Muscle of leg (tissue), 11 donors: ENCODE data around the gene MICAL2. TPM values are rescaled to one million over a fixed set of nuclear protein-coding genes. Genes with fewer than 3 reads are reported as not detected.

Experiments used
- DNase-seq: peaks from one replicate; pipeline ENCODE4 v3.0.0; 2013
- H3K27ac ChIP-seq: one replicate; pipeline ENCODE4 v1.5.1; 2013; ENCODE audit warnings: mild to moderate bottlenecking, low read length, control low read depth
- H3K27me3 ChIP-seq: one replicate; pipeline ENCODE4 v1.6.1; 2013; ENCODE audit warnings: low read length; ENCODE audit not compliant: control insufficient read depth, insufficient read depth
- H3K36me3 ChIP-seq: one replicate; pipeline ENCODE4 v1.6.1; 2013; ENCODE audit warnings: low read length; ENCODE audit not compliant: control insufficient read depth, insufficient read depth
- H3K4me1 ChIP-seq: one replicate; pipeline ENCODE4 v1.6.1; 2013; ENCODE audit warnings: low read length; ENCODE audit not compliant: control insufficient read depth, insufficient read depth
- H3K4me3 ChIP-seq: one replicate; pipeline ENCODE4 v1.5.1; 2013; ENCODE audit warnings: low read length, control low read depth
- H3K9me3 ChIP-seq: replicated peaks from 2 replicates; pipeline ENCODE4 v1.6.1; 2013; ENCODE audit warnings: low read depth, low read length; ENCODE audit not compliant: control insufficient read depth
- WGBS: methylation state at CpG from one replicate; pipeline ENCODE4 v1.1.5; 2013; ENCODE audit warnings: missing lambda C conversion rate; ENCODE audit not compliant: insufficient coverage; 5-methylcytosine and 5-hydroxymethylcytosine counted together
- polyA plus RNA-seq, 8 donors: library from polyadenylated mRNA; unstranded; fragments of 120-200 nt; gene quantifications; one replicate each; pipeline versions ENCODE4 v1.2.1 to v1.2.3, GENCODE V29; 2013; ENCODE audit warnings: inconsistent platforms in 1 of 8, low replicate concordance in 1 of 8; ENCODE audit not compliant: insufficient read length in 8 of 8, insufficient read depth in 1 of 8
- total RNA-seq: library from RNA; stranded (reverse); fragments of 120-200 nt; gene quantifications from one replicate; pipeline ENCODE4 v1.2.4, GENCODE V29; 2013

Gene MICAL2
- total and polyA plus RNA-seq, 9 donors, result 12.9 to 31.7 (median 21.8) TPM

GRCh38 chr11:12274558-12275197, 164.3 kb downstream of the MICAL2 start:
- Histone ChIP-seq H3K27ac (no peak overlapping the region), H3K27me3 (peaks cover 2% of the 10 kb centered on the region), H3K4me3 (no peak overlapping the region), H3K9me3 (no peaks in the 10 kb centered on the region), H3K4me1 (peaks cover 12% of the 10 kb centered on the region), H3K36me3 (no peaks in the 10 kb centered on the region)
- DNase-seq, result no peak
- WGBS, result 90% methylated on average over 14 of the region's 14 CpGs

GRCh38 chr11:12275818-12276217, 165.4 kb downstream of the MICAL2 start:
- Histone ChIP-seq H3K27me3 (peaks cover 2% of the 10 kb centered on the region), H3K36me3 (no peaks in the 10 kb centered on the region), H3K4me3 (no peak overlapping the region), H3K9me3 (no peaks in the 10 kb centered on the region), H3K27ac (no peak overlapping the region), H3K4me1 (peaks cover 2% of the 10 kb centered on the region)
- DNase-seq, result no peak
- 78% methylated on average over 7 of the region's 9 CpGs for WGBS

- Histone ChIP-seq H3K27me3 (peaks cover 2% of the 10 kb centered on the region), H3K9me3 (no peaks in the 10 kb centered on the region), H3K4me3 (no peak overlapping the region), H3K4me1 (peaks cover 2% of the 10 kb centered on the region), H3K27ac (no peak overlapping the region), H3K36me3 (no peaks in the 10 kb centered on the region)
- DNase-seq, result no peak
- WGBS, result 89% methylated on average over 5 of the region's 6 CpGs
Measured at GRCh38 chr11:12276356-12276755, 166.0 kb downstream of the MICAL2 start.

- no peak for DNase-seq
- WGBS, result 77% methylated on average over 8 of the region's 10 CpGs
- H3K27ac ChIP-seq, result no peak overlapping the region
- no peaks in the 10 kb centered on the region for H3K9me3 ChIP-seq
- H3K4me3 ChIP-seq, result no peak overlapping the region
- H3K36me3 ChIP-seq, result no peaks in the 10 kb centered on the region
- peaks cover 2% of the 10 kb centered on the region for H3K27me3 ChIP-seq
- peaks cover 2% of the 10 kb centered on the region for H3K4me1 ChIP-seq
Measured at GRCh38 chr11:12276831-12277475, 166.6 kb downstream of the MICAL2 start.

GRCh38 chr11:12278766-12279671, 168.6 kb downstream of the MICAL2 start:
- Histone ChIP-seq H3K27me3 (peaks cover 2% of the 10 kb centered on the region), H3K27ac (no peak overlapping the region), H3K36me3 (no peaks in the 10 kb centered on the region), H3K9me3 (no peaks in the 10 kb centered on the region), H3K4me1 (peaks cover 2% of the 10 kb centered on the region), H3K4me3 (no peak overlapping the region)
- DNase-seq, result no peak
- 82% methylated on average over 11 of the region's 13 CpGs for WGBS

GRCh38 chr11:12279672-12280108, 169.3 kb downstream of the MICAL2 start:
- no peak for DNase-seq
- Histone ChIP-seq H3K27ac (no peak overlapping the region), H3K9me3 (no peaks in the 10 kb centered on the region), H3K27me3 (peaks cover 2% of the 10 kb centered on the region), H3K4me1 (peaks cover 2% of the 10 kb centered on the region), H3K4me3 (no peak overlapping the region), H3K36me3 (no peaks in the 10 kb centered on the region)
- 67% methylated on average over 2 of the region's 4 CpGs for WGBS

GRCh38 chr11:12280199-12280837, 169.9 kb downstream of the MICAL2 start:
- no peak for DNase-seq
- H3K27me3 ChIP-seq, result peaks cover 2% of the 10 kb centered on the region
- WGBS, result 92% methylated on average over 2 of the region's 4 CpGs
- no peaks in the 10 kb centered on the region for H3K36me3 ChIP-seq
- H3K4me1 ChIP-seq, result peaks cover 2% of the 10 kb centered on the region
- H3K4me3 ChIP-seq, result no peak overlapping the region
- no peak overlapping the region for H3K27ac ChIP-seq
- H3K9me3 ChIP-seq, result no peaks in the 10 kb centered on the region

GRCh38 chr11:12280838-12281565, 170.6 kb downstream of the MICAL2 start:
- no peak for DNase-seq
- H3K9me3 ChIP-seq, result no peaks in the 10 kb centered on the region
- 90% methylated on average over 10 of the region's 15 CpGs for WGBS
- no peak overlapping the region for H3K27ac ChIP-seq
- no peaks in the 10 kb centered on the region for H3K27me3 ChIP-seq
- no peaks in the 10 kb centered on the region for H3K36me3 ChIP-seq
- H3K4me1 ChIP-seq, result peaks cover 7% of the 10 kb centered on the region
- H3K4me3 ChIP-seq, result no peak overlapping the region

- peak; percentile 84 for DNase-seq
- Histone ChIP-seq H3K9me3 (no peaks in the 10 kb centered on the region), H3K36me3 (no peaks in the 10 kb centered on the region), H3K27ac (no peak overlapping the region), H3K4me1 (peaks cover 12% of the 10 kb centered on the region), H3K4me3 (no peak overlapping the region), H3K27me3 (no peaks in the 10 kb centered on the region)
- 40% methylated on average over 7 of the region's 12 CpGs for WGBS
Measured at GRCh38 chr11:12281571-12282478, 171.4 kb downstream of the MICAL2 start.
